BJ (cell line): Measurements from ENCODE around the gene EIF4E. TPM values are rescaled to one million over a fixed set of nuclear protein-coding genes. Genes with fewer than 3 reads are reported as not detected.

Experiments
- CTCF ChIA-PET: fragments of 350-600 bp; formaldehyde crosslinking; extraction: SDS; loops from one replicate; lab custom pipeline; 2021; ENCODE audit warnings: antibody characterized with exemption, inconsistent platforms; lab: Yijun Ruan, JAX
- POLR2A ChIA-PET: fragments of 300-600 bp; sonication (Branson Sonifier 250); formaldehyde crosslinking; extraction: SDS; loops from one replicate; lab custom pipeline; 2021; ENCODE audit warnings: antibody characterized with exemption; lab: Charles Lee
- DNase-seq: peaks from one replicate; pipeline ENCODE4 v3.0.0-alpha.2; 2011; ENCODE audit warnings: low read depth
- H3K27me3 ChIP-seq: 2 replicates; pipeline ENCODE4 v1.6.0; 2011; ENCODE audit warnings: low read length; ENCODE audit not compliant: control insufficient read depth, insufficient read depth
- H3K36me3 ChIP-seq: 2 replicates; pipeline ENCODE4 v1.5.1; 2011; ENCODE audit warnings: low read length; ENCODE audit not compliant: control insufficient read depth, insufficient read depth
- H3K4me3 ChIP-seq: 2 replicates; pipeline ENCODE4 v1.5.1; 2011; ENCODE audit warnings: low read depth, mild to moderate bottlenecking, control low read depth, low read length
- CTCF ChIP-seq: IDR thresholded peaks from 2 replicates; pipeline ENCODE4 v1.5.1; 2011; ENCODE audit warnings: low read depth, mild to moderate bottlenecking, control low read depth, inconsistent platforms, low read length, moderate library complexity; ENCODE audit not compliant: insufficient read depth
- polyA plus RNA-seq: library from polyadenylated mRNA; depleted of rRNA; stranded (reverse); fragments of >200 nt; gene quantifications from 2 replicates; pipeline ENCODE4 v1.2.3, GENCODE V29; 2011

EIF4E gene
- polyA plus RNA-seq, 1 experiment, result 24.6 TPM

DNA sequence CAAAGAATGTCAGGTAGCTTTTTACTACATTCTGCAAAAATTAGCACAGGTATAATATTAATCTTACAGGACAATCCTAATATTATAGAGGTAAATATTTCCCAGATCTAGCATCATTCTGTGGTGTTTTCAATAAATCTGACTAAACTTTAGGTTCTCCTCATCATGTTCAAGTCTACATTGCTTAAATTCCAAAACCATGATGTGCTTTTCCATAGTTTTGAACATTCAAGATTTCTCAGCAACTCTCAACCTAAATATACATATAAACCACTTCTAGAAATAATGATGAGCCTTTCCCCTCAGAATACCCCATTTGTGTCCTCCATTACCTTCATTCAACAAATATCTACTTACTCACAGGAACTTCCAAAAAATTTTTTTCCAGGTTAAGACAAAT, 23.1 kb downstream of the EIF4E start:
- no peak overlapping the region for H3K4me3 ChIP-seq
- DNase-seq, result no peak
- no peaks in the 10 kb centered on the region for H3K36me3 ChIP-seq
- H3K27me3 ChIP-seq, result no peaks in the 10 kb centered on the region
- ChIA-PET POLR2A (no interaction called here), CTCF (no interaction called here)
- no peak for TF ChIP-seq CTCF

GRCh38 chr4:98905297-98905696, 23.6 kb downstream of the EIF4E start:
- CTCF ChIA-PET, result no interaction called here
- no peaks in the 10 kb centered on the region for H3K36me3 ChIP-seq
- no peak for DNase-seq
- no peaks in the 10 kb centered on the region for H3K27me3 ChIP-seq
- TF ChIP-seq CTCF, result no peak
- no peak overlapping the region for H3K4me3 ChIP-seq
- POLR2A ChIA-PET, result no interaction called here

GRCh38 chr4:98903963-98904362, 25.0 kb downstream of the EIF4E start:
- no peaks in the 10 kb centered on the region for H3K36me3 ChIP-seq

DNA sequence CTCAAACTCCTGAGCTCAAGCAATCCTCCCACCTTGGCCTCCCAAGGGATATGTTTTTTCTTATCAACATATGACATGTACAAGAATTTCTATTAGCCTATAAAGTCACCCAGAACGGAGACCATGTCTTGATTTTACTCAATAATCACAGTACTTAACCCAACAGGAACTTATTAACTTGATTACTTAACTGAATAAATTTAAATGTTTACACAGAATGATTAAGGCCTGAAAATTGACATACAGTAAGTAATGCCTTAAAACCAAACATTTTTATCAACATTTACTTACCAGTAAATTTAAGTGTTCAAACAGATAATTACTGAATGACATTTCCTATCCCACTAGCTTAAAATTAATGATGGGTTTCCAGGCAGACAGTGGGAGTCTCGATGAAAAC, 25.4 kb downstream of the EIF4E start:
- CTCF ChIA-PET, result interaction anchor here (1.0 kb wide), 1 partner anchor 13 kb away, joined by 4 read pairs; no protein-coding TSS in a partner anchor

More at GRCh38 chr4:98903963-98904362, 25.0 kb downstream of the EIF4E start:
- Histone ChIP-seq H3K4me3 (no peak overlapping the region), H3K27me3 (no peaks in the 10 kb centered on the region)
- ChIA-PET CTCF (interaction anchor here (1.0 kb wide), 1 partner anchor 13 kb away, joined by 4 read pairs; no protein-coding TSS in a partner anchor), POLR2A (no interaction called here)
- no peak for DNase-seq
- TF ChIP-seq CTCF, result no peak

DNA sequence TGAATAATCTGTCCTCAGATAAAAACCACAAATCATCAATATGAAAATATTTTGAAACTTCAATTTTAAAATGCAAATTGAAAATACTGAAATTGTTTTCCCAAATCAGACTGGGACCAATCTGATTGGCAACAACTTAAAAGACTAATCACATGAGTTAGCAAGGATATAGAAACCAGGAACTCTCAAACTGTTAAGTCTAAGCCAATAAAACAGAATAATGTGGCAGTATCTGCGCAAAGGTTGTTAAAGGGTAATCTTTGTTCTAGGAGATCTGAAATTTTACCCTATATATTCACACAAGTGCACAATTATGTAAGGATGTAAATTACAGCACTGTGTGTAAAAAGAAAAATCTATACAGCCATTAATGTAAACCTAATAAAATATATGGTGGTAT, 29.7 kb downstream of the EIF4E start:
- POLR2A ChIA-PET, result no interaction called here

More for the DNA sequence above, 25.4 kb downstream of the EIF4E start:
- Histone ChIP-seq H3K27me3 (no peaks in the 10 kb centered on the region), H3K4me3 (no peak overlapping the region), H3K36me3 (no peaks in the 10 kb centered on the region)
- no peak for DNase-seq
- no peak for TF ChIP-seq CTCF
- POLR2A ChIA-PET, result no interaction called here

More for the DNA sequence above, 29.7 kb downstream of the EIF4E start:
- TF ChIP-seq CTCF, result no peak
- no peaks in the 10 kb centered on the region; the same call in 1 of the 2 replicates for H3K36me3 ChIP-seq
- H3K4me3 ChIP-seq, result no peak overlapping the region
- H3K27me3 ChIP-seq, result no peaks in the 10 kb centered on the region
- no peak for DNase-seq
- CTCF ChIA-PET, result interaction anchor here (1.0 kb wide), 1 partner anchor 96 kb away, joined by 3 read pairs; the partner anchor contains the start of gene METAP1
